ENCODE data around the gene FSTL5.

- no peak for TF ChIP-seq CTCF (IDR thresholded peaks at IDR 0.05; ENCODE audit: low read depth, low read length, poor library complexity, severe bottlenecking)
- TF ChIP-seq EZH2phosphoT487 (IDR thresholded peaks at IDR 0.05; ENCODE audit: borderline replicate concordance, low read length) = no peak
Measured at GRCh38 chr4:161658676-161659075, 505.1 kb downstream of the FSTL5 start.

Measured in DOHH2 (cell line).